GM12865 (cell line): ENCODE results near the gene EGLN3.
"Not testable (repeated sequence)": the region's sequence is repeated elsewhere in the genome, so short reads cannot be mapped to it uniquely, and the experiment has no call there.

Experiments used
- DNase-seq: peaks from one replicate; pipeline ENCODE4 v3.0.0; 2010; ENCODE audit warnings: low read depth
- H3K4me3 ChIP-seq: 2 replicates; pipeline ENCODE4 v1.5.1; 2011; ENCODE audit warnings: mild to moderate bottlenecking, low read depth, low read length, control low read depth
- CTCF ChIP-seq: IDR thresholded peaks from 2 replicates; pipeline ENCODE4 v1.5.1; 2011; ENCODE audit warnings: low read length, control low read depth, low read depth, inconsistent platforms; ENCODE audit not compliant: insufficient read depth; ENCODE audit errors: missing control alignments

EGLN3 gene

GRCh38 chr14:33963892-33964291, 13.0 kb upstream of the EGLN3 start:
- TF ChIP-seq CTCF: no peak
- no peak for DNase-seq
- H3K4me3 ChIP-seq: no peak overlapping the region

GRCh38 chr14:33962466-33962865, 11.6 kb upstream of the EGLN3 start:
- not testable (repeated sequence) for H3K4me3 ChIP-seq, DNase-seq

- H3K4me3 ChIP-seq: no peak overlapping the region
- no peak for TF ChIP-seq CTCF
- DNase-seq: no peak
Observed at GRCh38 chr14:33962016-33962415, 11.1 kb upstream of the EGLN3 start.

GRCh38 chr14:33959692-33960151, 8.8 kb upstream of the EGLN3 start:
- no peak for TF ChIP-seq CTCF
- no peak for DNase-seq
- H3K4me3 ChIP-seq: no peak overlapping the region

GRCh38 chr14:33958605-33959226, 7.8 kb upstream of the EGLN3 start:
- H3K4me3 ChIP-seq: no peak overlapping the region
- TF ChIP-seq CTCF: no peak
- no peak for DNase-seq

GRCh38 chr14:33957993-33958392, 7.1 kb upstream of the EGLN3 start:
- H3K4me3 ChIP-seq: no peak overlapping the region
- TF ChIP-seq CTCF: no peak
- no peak for DNase-seq

GRCh38 chr14:33957299-33957698, 6.4 kb upstream of the EGLN3 start:
- TF ChIP-seq CTCF: no peak
- no peak overlapping the region for H3K4me3 ChIP-seq
- no peak for DNase-seq

- H3K4me3 ChIP-seq: no peak overlapping the region
- no peak for DNase-seq
- TF ChIP-seq CTCF: no peak
Observed at GRCh38 chr14:33956640-33957039, 5.8 kb upstream of the EGLN3 start.
